ENCODE results near the gene SLC52A3. TPM values are rescaled to one million over a fixed set of nuclear protein-coding genes. Genes with fewer than 3 reads are reported as not detected.

The SLC52A3 gene
- total and polyA plus RNA-seq, 2 of the 13 experiments (the other 11 are each of a cell fraction or from before 2014, with no cell fraction given): 0.03 TPM; not detected in 1

- TF ChIP-seq ZFP91 (CRISPR knock-in tag; IDR thresholded peaks at IDR 0.05; ENCODE audit: borderline replicate concordance): peak; percentile 63; the same call in 1 of the 2 replicates
- TF ChIP-seq MNT (IDR thresholded peaks at IDR 0.05): no peak
- TF ChIP-seq ZNF691 (CRISPR knock-in tag; IDR thresholded peaks at IDR 0.05; ENCODE audit: borderline replicate concordance, low read depth): 0 out of 2 replicates have a peak, but pooled peaks have one; percentile 79
- TF ChIP-seq WIZ (CRISPR knock-in tag; IDR thresholded peaks at IDR 0.05): no peak
- no peak for TF ChIP-seq CHD4 (IDR thresholded peaks at IDR 0.05; ENCODE audit: borderline replicate concordance, low read length)
- peak; percentile 15; the same call in 1 of the 2 replicates for TF ChIP-seq ZNF792 (CRISPR knock-in tag; IDR thresholded peaks at IDR 0.05)
- no peak for TF ChIP-seq ELF3 (CRISPR knock-in tag; IDR thresholded peaks at IDR 0.05)
- peak; percentile 41; the same call in 1 of the 2 replicates for TF ChIP-seq RAD21 (CRISPR knock-in tag; IDR thresholded peaks at IDR 0.05)
- no peak for TF ChIP-seq ZNF790 (CRISPR knock-in tag; IDR thresholded peaks at IDR 0.05; ENCODE audit: borderline replicate concordance)
- TF ChIP-seq ZNF414 (CRISPR knock-in tag; IDR thresholded peaks at IDR 0.05): no peak
- TF ChIP-seq TFAP4 (IDR thresholded peaks at IDR 0.05; ENCODE audit: borderline replicate concordance, low read depth): peak; percentile 45; the same call in 1 of the 2 replicates
- TF ChIP-seq KMT2A (CRISPR knock-in tag; IDR thresholded peaks at IDR 0.05): no peak; the same call in 1 of the 2 replicates
- TF ChIP-seq ZBTB7A (CRISPR knock-in tag; IDR thresholded peaks at IDR 0.05): no peak
- no peak for TF ChIP-seq ZNF24 (IDR thresholded peaks at IDR 0.05)
- TF ChIP-seq POGK (CRISPR knock-in tag; conservative IDR thresholded peaks at IDR 0.05): no peak
Measured at GRCh38 chr20:760751-761417, 7.4 kb downstream of the SLC52A3 start (continued).
